NCI-H2107 treated with DMSO at 0.1 percent for 48 hours (cell line): Measurements from ENCODE around the gene ALG6.
"Not testable (repeated sequence)": the region's sequence is repeated elsewhere in the genome, so short reads cannot be mapped to it uniquely, and the experiment has no call there.

Experiments used
- DNase-seq: peaks from one replicate; lab custom pipeline; 2025; ENCODE audit not compliant: unreplicated experiment; lab: John Stamatoyannopoulos, UW

Gene ALG6

GRCh38 chr1:63328122-63328521 is 39.3 kb upstream of the ALG6 start:
- DNase-seq: no peak

- DNase-seq: no peak
Observed at GRCh38 chr1:63328781-63329180, 38.6 kb upstream of the ALG6 start.

- no peak for DNase-seq
Observed at GRCh38 chr1:63329621-63330330, 37.7 kb upstream of the ALG6 start.

- DNase-seq: no peak
Observed at GRCh38 chr1:63330331-63330916, 37.0 kb upstream of the ALG6 start.

- no peak for DNase-seq
Observed at GRCh38 chr1:63342402-63342801, 25.0 kb upstream of the ALG6 start.

- no peak for DNase-seq
Observed at GRCh38 chr1:63343922-63344321, 23.5 kb upstream of the ALG6 start.

- DNase-seq: peak; percentile 41
Observed at GRCh38 chr1:63350320-63350719, 17.1 kb upstream of the ALG6 start.

- DNase-seq: no peak
Observed at GRCh38 chr1:63352736-63353135, 14.7 kb upstream of the ALG6 start.

GRCh38 chr1:63356234-63356633 is 11.2 kb upstream of the ALG6 start:
- not testable (repeated sequence) for DNase-seq

- no peak for DNase-seq
Observed at GRCh38 chr1:63359561-63359960, 7.9 kb upstream of the ALG6 start.

- DNase-seq: no peak
Observed at GRCh38 chr1:63362073-63362472, 5.4 kb upstream of the ALG6 start.

GRCh38 chr1:63362578-63362977 is 4.8 kb upstream of the ALG6 start:
- no peak for DNase-seq

GRCh38 chr1:63363014-63363413 is 4.4 kb upstream of the ALG6 start:
- no peak for DNase-seq

GRCh38 chr1:63366908-63367214 is 566 bp upstream of the ALG6 start:
- no peak for DNase-seq

- DNase-seq: no peak
Observed at GRCh38 chr1:63368131-63368530, 704 bp downstream of the ALG6 start.

- DNase-seq: no peak
Observed at GRCh38 chr1:63379583-63379982, 12.2 kb downstream of the ALG6 start.

- DNase-seq: no peak
Observed at GRCh38 chr1:63381741-63382140, 14.3 kb downstream of the ALG6 start.

- DNase-seq: no peak
Observed at GRCh38 chr1:63401945-63402344, 34.5 kb downstream of the ALG6 start.

GRCh38 chr1:63403386-63403785 is 36.0 kb downstream of the ALG6 start:
- no peak for DNase-seq

- DNase-seq: no peak
Observed at GRCh38 chr1:63405021-63405420, 37.6 kb downstream of the ALG6 start.

GRCh38 chr1:63405987-63406386 is 38.6 kb downstream of the ALG6 start:
- no peak for DNase-seq

GRCh38 chr1:63407002-63407401 is 39.6 kb downstream of the ALG6 start:
- no peak for DNase-seq

GRCh38 chr1:63408331-63408730 is 40.9 kb downstream of the ALG6 start:
- no peak for DNase-seq
